ENCODE results near the gene ASCL5.

Gene ASCL5

DNA sequence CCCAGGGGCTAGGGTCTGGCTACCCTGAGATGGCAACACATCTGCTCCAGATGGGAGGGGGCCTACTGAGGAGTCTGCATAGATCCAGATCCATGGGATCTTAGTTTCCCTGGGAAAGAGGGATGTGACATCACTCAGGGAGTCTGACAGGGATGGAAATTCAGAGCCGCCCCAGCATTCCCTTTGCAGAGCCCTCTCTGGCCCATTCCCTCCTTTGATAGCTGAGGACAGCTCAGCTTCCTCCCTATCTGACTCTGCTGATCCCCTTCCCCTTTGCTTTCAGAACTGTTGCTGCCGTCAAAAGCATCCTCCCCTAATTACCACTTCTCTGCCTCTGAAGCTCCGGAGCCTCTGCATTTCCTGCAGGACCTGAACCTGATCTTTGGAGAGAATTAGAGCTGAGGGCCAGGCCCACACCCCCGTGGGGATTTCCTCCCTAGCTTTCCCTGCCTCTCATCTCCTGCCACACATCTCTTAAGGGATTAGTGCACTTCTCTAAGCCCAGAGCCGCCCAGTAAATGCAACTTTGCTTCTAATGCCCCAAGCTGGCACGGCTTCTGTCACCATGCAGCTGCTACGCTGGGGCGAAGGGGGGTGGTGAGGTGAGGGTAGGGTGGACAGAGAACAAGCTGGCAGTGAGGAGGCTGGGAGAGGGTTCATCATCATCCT is 9.5 kb upstream of the ASCL5 start:
- no peak for DNase-seq (ENCODE audit: low spot score)

DNA sequence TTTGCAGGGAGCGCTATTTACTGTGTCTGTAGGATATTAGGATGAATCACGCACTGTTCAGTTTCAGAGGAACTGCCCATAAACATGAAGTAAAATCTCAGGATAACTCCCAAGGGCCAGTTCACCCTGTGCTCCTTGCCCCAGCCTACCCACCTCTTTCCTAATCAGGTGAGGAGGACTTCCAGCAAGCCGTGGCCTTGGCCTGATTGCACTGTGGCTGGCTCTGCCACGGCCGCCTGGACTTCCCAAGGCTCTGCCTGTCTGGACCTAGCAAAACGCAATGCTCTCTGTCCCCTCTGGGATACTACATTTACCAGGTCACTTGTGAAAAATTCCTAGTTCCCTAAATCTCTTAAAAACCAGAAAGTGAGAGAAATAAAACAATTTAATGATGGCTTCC is 7.4 kb upstream of the ASCL5 start:
- no peak for DNase-seq (ENCODE audit: low spot score)

DNA sequence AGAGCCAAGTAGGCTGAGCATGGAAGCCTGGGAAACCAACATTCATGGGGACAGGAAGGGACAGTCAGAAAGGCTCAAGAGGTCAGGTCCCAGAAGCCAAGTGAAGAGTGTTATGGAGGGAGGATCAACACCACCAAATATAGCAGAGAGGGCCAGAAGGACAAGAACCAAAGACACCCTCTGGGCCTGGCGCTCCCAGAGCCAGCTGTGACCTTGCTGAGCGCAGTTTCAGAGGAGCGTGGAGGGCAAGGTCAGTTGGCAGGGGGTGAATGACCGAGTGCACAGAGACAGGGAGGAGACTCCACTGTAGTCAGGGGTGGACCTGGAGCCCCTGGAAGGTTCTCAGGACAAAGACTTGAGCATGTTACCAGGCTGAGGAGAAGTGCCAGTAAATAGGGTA is 4.4 kb upstream of the ASCL5 start:
- DNase-seq (ENCODE audit: low spot score): no peak

DNA sequence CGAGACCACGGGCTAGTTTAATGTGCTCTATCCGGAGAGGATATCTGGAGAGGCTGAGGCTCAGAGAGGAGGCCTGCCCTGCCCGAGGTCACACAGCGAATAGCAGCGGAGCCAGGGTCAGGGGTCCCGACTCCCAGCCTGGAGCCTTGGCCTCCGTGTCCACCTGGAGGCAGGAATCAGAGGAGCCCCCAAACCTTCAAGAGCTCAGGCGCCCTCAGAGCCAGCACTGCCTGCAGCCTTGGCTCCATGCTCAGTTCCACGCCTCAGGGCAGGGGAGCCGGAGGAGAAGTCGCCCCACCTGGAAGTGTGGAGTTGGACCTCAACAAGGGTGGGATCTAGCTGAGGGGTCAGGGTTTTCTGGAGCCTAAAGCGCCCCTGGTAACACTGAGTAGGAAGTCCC is 2.0 kb upstream of the ASCL5 start:
- DNase-seq (ENCODE audit: low spot score): no peak

DNA sequence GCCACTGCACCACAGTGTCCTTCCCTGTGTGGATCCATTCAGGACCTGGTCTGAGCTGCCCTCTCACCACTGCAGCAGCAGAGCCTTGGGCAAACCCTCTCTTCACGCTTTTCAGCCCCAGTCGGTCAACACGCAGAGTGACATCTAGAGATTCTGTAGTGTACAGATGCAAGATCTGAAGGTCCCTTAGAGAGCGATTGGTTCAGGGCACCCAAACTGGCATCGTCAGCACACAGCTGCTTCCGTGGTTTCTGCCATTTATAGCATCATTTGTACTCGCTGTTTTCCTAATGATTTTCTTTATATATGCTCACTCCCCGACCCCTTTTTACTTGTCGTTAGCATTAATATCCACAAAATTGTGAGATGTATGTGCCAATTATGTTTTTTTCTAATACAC is 1.5 kb upstream of the ASCL5 start:
- DNase-seq (ENCODE audit: low spot score): no peak

DNA sequence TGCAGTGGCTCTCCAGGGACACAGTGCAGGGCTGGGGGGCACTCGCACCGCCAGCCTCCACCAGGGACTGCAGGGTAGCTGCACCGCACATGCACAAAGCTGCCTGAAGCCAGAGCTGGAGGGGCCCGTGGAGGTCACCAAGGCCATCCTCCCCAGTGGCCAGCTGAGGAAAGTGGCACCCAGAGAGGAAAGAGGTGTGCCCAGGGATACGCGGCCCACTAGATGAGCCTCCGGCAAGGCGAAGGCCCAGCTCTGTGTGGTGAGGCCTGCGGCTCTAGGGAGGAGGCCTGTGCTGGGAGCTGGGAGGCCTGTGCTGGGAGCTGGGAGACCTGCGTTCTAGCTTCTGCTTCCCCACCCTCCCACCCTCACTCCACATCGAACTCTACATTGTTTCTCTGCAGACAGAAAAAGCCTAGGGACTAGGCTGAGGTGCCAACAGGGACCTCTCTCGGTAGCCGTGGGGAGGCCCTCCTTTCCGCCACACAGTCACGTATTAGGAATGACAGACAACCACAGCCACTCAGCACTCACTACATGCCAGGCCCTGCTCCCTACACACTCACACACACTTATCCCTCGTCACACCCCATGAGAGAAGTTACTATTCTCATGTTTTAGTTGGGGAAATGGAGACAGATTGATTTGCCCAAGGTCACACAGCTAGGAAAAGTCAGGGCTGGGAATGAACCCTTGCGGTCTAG is 921 bp upstream of the ASCL5 start:
- DNase-seq (ENCODE audit: low spot score): peak; percentile 56

DNA sequence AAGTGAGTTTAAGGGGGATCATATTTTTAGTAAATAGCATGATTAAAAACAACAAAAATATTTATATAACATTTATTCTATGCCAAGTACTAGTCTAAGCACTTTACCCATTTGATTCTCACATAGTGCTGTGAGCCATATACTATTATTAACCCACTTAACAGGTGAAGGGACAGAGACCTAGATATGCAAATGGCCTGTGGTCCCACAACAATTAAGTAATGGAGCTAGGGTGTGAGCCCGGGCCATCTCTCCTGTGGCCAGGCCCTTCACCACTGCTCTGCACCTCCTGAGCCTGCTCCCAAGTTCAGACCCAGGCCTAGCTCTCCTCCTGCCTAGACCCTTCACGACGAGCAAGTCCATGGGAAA is 537 bp downstream of the ASCL5 start:
- DNase-seq (ENCODE audit: low spot score): no peak

DNA sequence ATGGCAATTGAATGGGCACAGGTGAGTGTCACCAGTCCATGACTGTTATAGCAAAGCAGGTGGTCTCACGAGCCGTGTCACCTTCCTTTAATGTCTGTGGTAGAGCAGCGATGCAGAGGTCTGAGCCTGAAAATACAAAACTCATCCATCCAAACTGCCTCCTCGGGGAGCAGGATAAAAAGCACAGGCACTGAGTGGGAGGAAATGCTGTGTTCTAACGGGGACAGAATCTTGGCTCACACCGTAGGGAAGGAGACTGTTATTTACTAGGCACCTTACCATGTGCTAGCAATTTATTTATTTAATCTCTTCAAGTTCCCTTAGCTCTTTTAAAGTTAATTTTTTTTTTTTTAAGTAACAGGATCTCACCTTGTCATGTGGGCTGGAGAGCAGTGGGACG is 1.2 kb downstream of the ASCL5 start:
- no peak for DNase-seq (ENCODE audit: low spot score)

DNA sequence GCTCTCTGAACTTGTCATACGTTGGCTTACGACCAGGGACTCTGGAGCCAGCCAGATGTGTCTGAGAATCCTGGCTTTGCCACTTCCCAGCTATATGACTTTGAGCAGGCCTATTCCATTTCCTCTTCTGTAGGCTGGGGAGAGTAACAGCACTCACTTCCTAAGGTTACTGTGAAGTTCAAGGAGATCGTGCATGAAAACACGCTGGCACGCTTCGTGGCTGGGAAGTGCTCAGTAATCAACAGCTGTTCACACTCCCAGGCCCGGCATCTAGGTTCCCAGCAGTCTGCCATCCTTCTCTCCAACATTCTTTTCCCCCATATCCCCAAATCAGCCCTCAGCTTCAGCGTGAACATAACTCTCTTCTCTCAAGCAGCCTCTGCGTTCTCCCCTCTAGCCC is 2.0 kb downstream of the ASCL5 start:
- no peak for DNase-seq (ENCODE audit: low spot score)

DNA sequence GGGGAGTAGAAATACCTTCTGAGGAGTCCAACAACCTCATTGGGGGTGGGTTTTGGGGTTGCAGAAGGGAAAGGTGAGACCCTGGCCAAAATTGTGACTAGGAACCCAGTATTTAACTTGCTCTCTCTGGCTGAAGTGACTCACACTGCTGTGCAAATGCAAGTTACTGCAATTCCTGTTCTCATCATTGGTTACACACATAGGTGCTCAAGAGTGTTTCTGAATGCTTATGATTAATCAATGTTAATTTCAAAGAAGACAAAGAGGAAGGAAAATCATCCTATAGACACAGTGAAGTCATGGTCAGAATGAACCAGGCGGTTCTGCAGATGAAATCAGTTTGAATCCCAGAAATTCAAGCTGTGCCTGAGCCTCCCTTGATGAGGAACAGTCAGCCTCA is 3.1 kb downstream of the ASCL5 start:
- DNase-seq (ENCODE audit: low spot score): no peak

DNA sequence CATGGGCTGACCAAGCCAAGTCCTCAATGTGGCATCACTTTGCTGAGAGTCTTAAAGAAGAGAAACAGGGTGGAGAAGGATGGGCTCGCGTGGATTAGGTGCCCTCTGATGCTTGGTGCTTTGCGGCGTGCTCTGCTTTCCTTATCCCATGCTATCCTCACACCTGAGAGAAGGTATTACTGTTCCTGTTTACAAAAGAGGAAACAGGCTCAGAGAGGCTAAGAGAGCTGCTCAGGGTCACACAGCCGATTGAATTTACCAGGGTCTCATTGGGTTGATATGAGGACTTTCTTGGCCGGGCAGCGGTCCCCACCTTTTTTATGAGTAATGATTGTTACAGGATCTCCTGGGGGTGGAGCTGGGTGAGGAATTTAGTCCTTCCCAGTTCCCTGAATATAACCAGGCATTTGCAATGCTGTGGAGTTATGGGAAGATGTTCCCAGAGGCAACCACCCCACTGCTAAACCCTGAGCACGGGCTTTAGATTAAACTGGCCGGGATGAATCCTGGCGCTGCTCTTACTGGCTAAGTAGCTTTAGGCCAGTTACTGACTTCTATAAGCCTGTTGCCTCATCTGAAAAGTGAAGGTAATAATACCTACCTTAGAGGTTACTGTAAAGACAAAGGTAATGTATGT is 4.5 kb downstream of the ASCL5 start:
- DNase-seq (ENCODE audit: low spot score): no peak

DNA sequence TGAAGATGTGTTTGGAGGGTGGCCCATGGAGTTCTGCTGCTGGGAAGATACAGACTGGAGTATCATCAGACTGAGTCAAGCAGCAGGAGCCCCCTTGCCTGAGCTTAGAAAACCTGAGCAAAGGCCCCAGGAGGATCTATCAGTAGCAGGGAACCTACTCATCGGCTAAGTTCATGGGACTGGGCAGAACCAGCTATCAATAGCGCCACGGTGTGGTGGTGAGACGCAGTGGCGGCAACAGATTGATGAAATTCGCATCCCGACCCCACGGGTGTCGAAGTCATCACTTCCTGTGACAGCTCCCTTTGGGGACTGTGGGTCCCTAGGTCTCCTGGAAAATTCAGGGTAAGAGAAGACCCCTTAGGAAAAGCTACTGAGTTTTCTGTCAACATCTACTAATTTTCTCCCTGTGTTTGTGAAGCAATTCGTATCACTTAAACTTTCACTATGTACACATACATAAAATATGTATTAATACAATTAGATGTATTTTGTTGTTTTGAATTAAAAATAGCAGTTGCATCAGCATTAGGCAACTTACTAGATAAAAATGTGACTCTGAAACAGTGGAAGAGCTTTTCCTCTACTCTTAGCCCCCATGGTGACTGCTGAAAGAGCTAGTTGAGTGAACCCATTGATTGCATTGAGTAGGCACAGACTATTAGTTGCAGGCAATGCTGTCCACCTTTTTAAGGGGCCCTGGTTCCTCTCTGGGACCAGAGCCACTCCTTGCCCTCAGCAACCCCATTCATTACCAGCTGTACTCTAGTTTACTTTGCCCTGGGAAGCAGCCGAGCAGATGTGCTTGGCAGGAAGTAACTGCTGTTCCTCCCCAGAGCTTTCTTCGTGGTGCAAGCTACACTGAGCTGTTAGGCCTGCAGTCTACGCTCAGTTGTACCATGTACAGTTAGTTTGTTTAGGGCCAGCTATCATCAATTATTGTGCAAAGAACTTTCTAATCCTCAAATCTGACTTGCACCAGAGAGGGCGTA is 7.5 kb downstream of the ASCL5 start:
- peak; percentile 62 for DNase-seq (ENCODE audit: low spot score)

DNA sequence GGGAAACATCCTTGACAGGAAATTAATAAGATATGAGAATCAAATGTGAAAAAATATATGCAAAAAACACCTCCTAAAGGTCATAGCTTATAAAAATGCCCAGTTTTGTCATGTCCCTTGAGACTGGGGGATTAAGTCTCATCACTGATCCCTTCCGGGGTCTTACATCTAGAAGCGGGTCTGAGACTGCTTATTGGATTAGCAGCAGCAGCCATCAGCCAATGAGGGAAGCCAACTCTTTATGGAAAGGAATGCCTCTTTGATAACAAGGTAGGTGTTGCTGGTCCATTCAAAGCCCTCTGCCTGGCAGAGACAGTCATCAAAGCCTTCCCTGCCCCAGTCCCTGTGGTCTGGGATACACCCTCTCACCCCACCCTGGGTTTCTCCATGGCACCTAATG is 10.9 kb downstream of the ASCL5 start:
- no peak for DNase-seq (ENCODE audit: low spot score)

DNA sequence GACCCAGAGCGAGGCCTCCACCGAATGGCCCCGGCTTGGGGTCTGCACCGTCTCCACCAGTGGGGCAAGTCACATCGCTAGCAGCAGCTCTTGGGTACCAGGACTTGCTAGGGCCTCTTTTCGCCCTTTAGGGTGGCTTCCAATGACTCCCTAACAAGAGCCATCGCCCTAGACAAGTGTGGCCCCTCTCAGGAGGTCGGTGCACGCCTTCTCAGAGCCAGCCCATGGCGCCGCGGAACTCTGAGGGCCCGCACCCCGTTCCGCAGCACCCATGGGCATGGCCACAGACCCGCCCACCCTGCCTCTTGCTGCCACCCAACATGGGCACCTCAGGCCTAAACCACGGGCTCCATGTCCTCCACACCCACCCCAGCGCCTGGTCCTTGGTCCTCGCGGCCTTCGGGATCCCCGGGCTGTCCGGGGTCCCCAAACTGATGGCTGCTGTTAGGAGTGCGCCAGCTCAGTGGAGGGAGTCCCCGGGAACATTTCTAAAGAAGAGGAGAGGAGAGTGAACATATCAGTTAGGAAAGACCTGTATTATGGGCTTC is 11.5 kb downstream of the ASCL5 start:
- DNase-seq (ENCODE audit: low spot score): no peak

DNA sequence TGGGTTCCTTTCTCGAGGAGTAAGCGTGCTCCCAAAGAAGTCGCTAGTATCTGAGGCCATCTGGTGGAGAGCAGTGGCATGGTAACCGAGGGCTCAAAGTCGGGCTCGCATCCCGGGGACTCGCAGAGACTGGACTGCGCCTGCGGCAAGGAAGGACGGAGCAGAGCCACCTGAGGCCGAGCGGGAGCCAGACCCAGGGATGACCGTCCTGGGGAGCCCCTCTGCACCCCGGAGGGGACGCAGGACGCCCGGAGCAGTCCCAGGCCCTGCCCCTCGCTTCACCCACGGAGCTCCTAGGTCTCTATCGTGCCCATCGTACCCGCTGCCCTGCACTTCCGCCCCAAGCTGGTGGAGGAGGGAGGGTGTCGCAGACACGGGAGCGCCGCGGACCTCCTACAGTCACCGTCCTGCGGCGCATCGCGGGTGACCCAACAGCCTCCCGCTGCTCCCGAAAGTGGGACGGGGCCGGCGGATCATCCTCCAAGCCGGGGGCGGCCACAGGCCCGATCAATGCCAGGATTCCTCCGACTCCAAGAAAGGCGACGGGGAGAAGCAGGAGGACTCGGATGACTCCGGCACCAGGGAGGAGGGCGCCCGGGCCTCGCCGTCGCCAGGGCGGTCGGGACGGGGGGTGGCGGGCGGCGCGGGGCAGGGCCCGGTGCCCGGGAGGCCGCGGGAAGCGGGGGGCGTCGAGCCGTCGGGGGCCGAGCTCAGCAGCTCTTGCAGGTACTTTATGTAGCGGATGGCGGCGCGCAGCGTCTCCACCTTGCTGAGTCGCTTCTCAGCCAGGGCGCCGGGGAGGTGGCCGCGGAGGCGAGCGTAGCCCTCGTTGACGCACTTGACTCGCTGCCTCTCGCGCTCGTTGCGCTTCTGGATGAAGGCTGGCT is 12.5 kb downstream of the ASCL5 start:
- peak; percentile 96 for DNase-seq (ENCODE audit: low spot score)

DNA sequence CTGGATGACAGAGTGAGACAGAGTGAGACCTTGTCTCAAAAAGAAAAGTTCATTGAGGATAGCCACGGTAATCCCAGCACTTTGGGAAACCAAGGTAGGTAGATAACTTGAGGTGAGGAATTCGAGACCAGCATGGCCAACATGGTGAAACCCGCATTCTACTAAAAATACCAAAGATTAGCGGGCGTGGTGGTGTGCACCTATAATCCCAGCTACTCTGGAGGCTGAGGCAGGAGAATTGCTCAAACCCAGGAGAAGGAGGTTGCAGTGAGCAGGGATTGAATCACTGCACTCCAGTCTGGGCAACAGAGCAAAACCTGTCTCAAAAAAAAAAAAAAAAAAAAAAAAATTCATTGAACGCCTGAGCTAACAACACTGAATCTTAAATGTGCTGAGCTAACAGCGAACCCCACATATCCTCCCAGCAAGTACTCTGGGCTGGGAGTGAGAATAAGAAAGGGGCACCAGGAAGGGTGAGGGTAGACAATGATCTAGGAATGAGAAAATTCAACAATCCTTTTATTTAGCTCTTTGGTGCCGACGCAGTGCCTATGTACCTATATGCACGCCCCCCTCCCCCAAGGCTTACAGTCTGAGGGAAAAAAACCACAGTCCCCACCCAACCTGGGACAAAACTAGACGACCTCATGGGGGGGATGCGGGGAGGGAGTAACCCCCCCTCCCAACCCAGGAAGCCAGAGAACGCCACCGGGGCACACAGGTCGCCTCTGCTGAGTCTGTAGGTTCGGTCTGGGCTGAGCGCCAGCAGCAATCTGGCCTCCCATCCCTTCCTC is 13.3 kb downstream of the ASCL5 start:
- no peak for DNase-seq (ENCODE audit: low spot score)

DNA sequence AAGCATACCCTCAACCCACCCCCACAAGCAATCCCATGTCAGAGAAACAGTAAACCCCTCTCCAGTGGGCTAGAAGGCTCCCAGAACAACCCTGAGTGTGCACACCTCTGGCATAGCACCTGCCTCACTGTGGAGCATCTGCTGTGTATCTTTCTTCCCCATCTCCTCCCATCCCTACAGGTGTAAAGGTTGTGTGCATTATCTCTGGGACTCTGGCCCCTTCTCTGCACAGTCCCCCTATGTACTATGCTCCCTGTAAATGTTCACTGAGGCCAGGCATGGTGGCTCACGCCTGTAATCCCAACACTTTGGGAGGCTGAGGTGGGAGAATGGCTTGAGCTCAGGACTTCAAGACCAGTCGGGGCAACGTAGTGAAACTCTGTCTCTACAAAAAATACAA is 14.1 kb downstream of the ASCL5 start:
- no peak for DNase-seq (ENCODE audit: low spot score)

DNA sequence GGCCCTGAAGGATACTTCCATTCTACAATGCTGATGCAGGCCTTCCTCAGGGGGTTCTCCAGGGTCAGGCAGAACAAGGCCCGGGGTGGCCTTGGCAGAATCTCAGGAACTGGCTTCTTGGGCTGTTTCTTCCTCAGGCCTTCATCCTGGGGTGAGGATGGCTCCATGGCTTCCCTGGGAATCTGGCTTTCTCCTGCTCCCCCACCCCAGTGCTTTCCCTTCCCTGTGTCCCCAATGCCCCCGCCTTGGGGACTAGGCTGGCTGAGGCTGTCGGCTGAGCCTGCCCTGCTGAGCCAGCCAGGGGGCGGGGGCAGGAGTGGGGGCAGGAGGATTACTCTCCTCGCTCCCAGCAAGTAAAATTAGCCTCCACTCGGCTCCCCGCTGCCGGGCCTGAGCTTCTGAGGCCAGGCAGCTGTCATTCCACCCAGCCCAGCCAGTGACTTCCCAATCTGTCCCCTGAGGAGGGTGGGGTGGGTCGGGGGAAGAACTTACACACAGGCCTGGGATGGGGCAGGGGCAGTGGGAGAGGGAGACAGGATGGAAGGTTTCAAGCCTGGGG is 14.7 kb downstream of the ASCL5 start, which contains the start of gene CACNA1S:
TSS of gene CACNA1S (minus strand) at position 254 of the 559 bp plus-strand sequence. CDS start at position 167, 87 bp downstream.
- DNase-seq (ENCODE audit: low spot score): no peak

DNA sequence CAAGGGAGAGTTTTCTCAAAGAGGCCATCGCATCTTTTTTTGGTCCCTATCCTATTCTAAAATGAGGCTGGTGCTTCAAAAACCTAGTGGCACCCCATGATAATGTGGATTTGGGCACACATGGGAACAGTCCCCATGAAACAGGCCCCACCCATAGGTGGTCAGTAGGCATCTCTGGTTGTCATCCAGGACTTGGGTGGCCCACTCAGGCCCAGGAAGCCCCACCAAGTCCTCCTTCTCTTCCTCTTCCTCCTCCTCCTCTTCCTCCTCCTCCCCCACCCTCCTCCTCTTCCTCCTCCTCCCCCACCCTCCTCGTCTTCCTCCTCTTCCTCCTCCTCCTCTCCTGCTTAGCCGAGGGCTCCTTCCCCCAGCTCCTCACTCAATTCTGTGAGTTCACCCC is 15.3 kb downstream of the ASCL5 start:
- DNase-seq (ENCODE audit: low spot score): no peak

DNA sequence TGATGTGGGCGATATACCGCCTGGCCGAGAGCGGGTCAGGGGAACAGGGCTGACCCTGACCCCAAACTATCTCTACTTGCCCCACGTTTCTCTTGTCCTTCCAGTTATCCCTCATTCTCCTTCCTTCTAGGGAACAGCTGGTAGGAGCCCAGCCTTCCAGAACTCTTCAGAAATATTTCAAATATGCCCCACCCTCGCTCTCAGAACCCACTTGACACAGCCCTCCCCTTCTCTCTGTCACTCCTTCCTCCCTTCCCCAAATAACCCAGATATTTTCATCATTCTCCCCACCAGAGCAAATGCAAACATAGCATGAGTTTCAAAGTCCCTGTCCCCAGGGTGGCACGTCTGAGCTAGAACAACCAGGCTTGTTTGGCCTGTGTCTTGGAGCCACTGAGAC is 15.8 kb downstream of the ASCL5 start:
- DNase-seq (ENCODE audit: low spot score): no peak

All from AG20443 (cell line).